ENCODE measurements around the gene GNG8. TPM values are rescaled to one million over a fixed set of nuclear protein-coding genes. Genes with fewer than 3 reads are reported as not detected.

The GNG8 gene
- total and polyA plus RNA-seq, 9 of the 15 experiments (the other 6 are each of a cell fraction or from before 2014, with no cell fraction given) = 1.3 TPM; not detected in 8

GRCh38 chr19:46629546-46630025 lies 6.4 kb downstream of the GNG8 start (continued):
- TF ChIP-seq CHD7 (IDR thresholded peaks at IDR 0.05; ENCODE audit: low read depth, low read length) = no peak
- TF ChIP-seq POLR3A (IDR thresholded peaks at IDR 0.05; ENCODE audit: borderline replicate concordance, extremely low read depth, insufficient read depth, insufficient read length) = no peak
- TF ChIP-seq MTA3 (IDR thresholded peaks at IDR 0.05; ENCODE audit: borderline replicate concordance) = peak; percentile 78
- TF ChIP-seq NCOR1 (IDR thresholded peaks at IDR 0.05) = peak; percentile 77
- no peak for TF ChIP-seq KHSRP (IDR thresholded peaks at IDR 0.05)
- TF ChIP-seq DACH1 (IDR thresholded peaks at IDR 0.05; ENCODE audit: partially characterized antibody) = no peak
- 0 out of 2 replicates have a peak, but pooled peaks have one; percentile 51 for TF ChIP-seq GATAD2A (IDR thresholded peaks at IDR 0.05)
- no peak for TF ChIP-seq NR3C1 (CRISPR knock-in tag; IDR thresholded peaks at IDR 0.05)
- TF ChIP-seq CBFA2T2 (conservative IDR thresholded peaks at IDR 0.05) = peak; percentile 78
- TF ChIP-seq CAMTA2 (CRISPR knock-in tag; conservative IDR thresholded peaks at IDR 0.05) = no peak
- TF ChIP-seq SRSF3 (IDR thresholded peaks at IDR 0.05; ENCODE audit: insufficient read depth, low read length) = no peak
- TF ChIP-seq CREB3 (tag; conservative IDR thresholded peaks at IDR 0.05; ENCODE audit: low read depth) = no peak
- peak; percentile 42; the same call in 1 of the 2 replicates for TF ChIP-seq RBFOX2 (IDR thresholded peaks at IDR 0.05; ENCODE audit: low read depth, low read length)
- no peak for TF ChIP-seq KDM2B (CRISPR knock-in tag; IDR thresholded peaks at IDR 0.05)
- TF ChIP-seq ZNF311 (CRISPR knock-in tag; IDR thresholded peaks at IDR 0.05) = peak; percentile 41; the same call in 1 of the 2 replicates
- no peak for TF ChIP-seq PHB (CRISPR knock-in tag; IDR thresholded peaks at IDR 0.05)
- no peak for TF ChIP-seq ARHGAP35 (IDR thresholded peaks at IDR 0.05; ENCODE audit: partially characterized antibody)
- peak; percentile 42; the same call in 1 of the 2 replicates for TF ChIP-seq SMARCA5 (IDR thresholded peaks at IDR 0.05)
- no peak for TF ChIP-seq POLR2A (conservative IDR thresholded peaks at IDR 0.05)
- no peak for TF ChIP-seq ZNF224 (CRISPR knock-in tag; IDR thresholded peaks at IDR 0.05)

All from K562 (cell line).